SIG-M5 treated with dmso at 0.1 percent for 504 hours (cell line): ENCODE results near the gene ARIH1.
"Not testable (repeated sequence)": the region's sequence is repeated elsewhere in the genome, so short reads cannot be mapped to it uniquely, and the experiment has no call there.

ENCODE experiments used
- DNase-seq: peaks from one replicate; lab custom pipeline; 2025; ENCODE audit not compliant: unreplicated experiment; lab: John Stamatoyannopoulos, UW

The ARIH1 gene

DNA sequence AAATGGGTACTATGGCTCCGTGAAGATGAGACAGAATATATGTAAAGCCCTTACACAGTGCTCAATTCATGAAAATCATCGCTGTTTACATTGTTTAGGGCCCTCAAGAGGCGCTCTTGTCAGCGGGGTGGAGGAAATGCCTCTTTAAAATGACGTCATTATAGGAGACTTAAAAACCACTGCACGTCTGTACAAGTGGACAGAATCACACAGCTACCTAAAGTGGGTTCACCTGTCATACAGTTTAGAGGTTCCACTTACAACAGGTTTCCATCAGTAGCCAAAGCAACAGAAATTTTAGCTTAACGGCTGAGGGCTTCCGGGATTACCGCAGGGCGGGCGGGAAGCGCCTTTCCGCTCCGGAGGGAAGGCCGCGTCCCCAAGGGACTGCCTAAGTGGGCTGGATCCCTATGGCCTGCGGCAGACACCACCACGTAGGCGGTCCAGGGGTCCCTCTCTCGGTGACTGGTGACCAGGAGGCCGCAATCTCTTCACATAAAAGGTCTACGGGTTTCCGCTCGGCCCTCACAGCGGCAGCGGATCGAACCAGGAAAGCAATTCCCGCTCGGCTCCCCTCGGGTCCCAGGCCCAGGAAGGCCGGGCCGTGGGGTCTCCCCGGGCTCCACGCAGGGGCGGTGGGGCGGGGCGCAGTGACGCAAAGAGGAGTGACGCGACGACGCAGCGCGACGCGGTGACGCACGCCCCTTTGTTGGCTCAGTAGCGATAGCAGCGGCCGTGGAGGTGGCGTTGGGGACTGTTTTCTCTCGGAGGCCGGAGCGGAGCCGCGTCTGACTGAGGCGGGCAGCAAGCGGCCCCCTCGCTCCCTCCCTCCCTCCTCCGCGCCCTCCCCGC, at the start of gene ARIH1:
ARIH1 (plus strand) TSS at position 717 of the 852 bp plus-strand sequence. CDS start 310 bp downstream, outside the sequence.
- peak; percentile 90 for DNase-seq

DNA sequence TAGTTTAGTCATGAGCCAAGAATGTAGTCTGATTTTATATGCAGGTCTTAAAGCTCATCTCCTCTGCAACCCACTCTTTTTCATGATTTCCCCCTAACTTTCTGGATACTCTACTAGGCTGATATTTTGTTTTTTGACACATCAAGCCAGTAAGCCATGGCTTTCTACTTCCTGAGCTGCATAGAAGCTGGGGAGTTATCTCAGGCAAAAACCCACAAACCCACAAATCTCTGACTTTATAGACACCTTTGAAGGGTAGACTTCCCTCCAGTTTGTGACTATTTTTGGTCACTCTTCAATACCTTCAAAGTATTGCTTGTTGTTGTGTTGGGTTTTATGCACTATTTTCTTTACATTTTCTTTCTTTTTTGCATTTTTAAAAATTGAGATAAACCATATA, 47.4 kb upstream of the ARIH1 start:
- no peak for DNase-seq

GRCh38 chr15:72437650-72438316, 36.3 kb upstream of the ARIH1 start:
- DNase-seq: no peak

GRCh38 chr15:72442848-72443247, 31.3 kb upstream of the ARIH1 start:
- not testable (repeated sequence) for DNase-seq

GRCh38 chr15:72445426-72445825, 28.7 kb upstream of the ARIH1 start:
- DNase-seq: no peak

DNA sequence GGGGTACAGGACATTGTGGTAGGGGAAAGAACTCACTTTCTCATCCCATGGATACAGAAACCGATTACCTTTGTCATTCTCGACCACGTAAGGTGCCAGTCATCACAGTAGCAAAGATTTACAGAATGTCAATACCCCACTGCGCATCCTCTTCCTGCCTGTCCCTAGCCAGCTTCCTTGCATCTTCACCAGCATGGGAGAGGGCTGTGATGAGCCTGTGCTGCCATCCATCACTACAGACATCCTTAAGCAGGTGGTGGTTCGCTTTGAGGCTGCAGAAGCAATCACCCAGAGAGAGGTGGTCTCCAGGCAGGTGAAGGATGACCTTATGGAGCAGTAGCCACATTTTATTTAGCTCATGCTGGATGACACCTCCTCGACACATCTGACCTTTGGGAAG, 23.3 kb upstream of the ARIH1 start:
- no peak for DNase-seq

DNA sequence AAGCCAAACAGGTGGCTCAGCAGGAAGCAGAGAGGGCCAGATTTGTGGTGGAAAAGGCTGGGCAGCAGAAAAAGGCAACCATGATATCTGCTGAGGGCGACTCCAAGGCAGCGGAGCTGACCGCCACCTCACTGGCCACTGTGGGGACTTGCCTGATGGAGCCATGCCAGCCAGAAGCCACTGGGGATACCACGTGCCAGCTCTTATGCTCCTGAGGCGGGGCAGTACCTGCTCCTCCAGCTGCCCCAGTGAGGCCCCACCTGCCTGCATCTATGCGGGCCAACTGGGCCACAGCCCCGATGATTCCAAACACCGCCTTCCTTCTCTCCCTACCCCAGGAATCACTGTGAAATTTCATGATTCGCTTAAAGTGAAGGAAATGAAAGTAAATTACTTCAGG, 22.9 kb upstream of the ARIH1 start:
- no peak for DNase-seq

GRCh38 chr15:72456684-72457083, 17.4 kb upstream of the ARIH1 start:
- DNase-seq: no peak

- no peak for DNase-seq
Measured at GRCh38 chr15:72460402-72460801, 13.7 kb upstream of the ARIH1 start.

- DNase-seq: no peak
Measured at GRCh38 chr15:72463702-72464101, 10.4 kb upstream of the ARIH1 start.

DNA sequence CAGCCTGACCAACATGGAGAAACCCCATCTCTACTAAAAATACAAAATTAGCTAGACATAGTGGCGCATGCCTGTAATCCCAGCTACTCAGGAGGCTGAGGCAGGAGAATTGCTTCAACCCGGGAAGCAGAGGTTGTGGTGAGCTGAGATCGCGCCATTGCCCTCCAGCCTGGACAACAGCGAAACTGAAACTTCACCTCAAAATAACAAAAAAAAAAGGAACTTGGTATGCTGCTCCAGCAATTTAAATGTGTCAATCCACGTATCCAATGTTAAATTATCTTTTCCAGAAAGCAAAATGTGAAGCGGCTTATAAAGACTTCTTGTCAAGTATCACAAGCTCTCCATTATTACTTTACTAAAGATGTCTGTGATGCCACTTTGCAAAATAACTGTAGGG, 9.9 kb upstream of the ARIH1 start:
- DNase-seq: no peak

GRCh38 chr15:72468103-72468502, 6.0 kb upstream of the ARIH1 start:
- DNase-seq: no peak

DNA sequence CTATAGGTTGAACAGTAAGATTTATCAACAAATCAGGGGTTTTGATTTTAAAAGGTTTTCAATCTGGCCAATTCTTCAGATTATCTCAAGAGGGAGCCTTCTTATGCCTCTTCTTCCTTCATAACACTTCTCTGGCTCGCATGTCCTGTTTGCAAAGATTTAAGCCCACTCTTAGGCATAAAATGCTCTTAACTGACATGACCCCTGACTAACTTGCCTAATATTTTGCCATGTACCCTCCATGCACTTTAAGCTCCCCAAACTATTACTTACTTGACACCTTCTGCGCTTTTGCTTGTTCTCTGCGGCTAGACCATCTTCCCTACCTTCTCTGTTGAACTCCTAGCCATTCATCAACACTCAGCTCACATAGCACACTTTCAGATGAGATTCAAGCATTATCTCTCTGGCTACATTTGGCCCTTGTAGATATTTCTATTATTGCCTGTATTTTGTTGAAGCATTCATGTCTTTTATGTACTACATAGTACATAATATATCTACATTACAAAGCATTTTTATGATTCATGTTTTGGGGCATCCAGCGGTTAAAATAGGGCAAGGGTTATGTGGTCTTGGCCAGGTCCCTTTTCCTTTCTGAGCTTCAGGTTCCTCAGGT, 1.0 kb upstream of the ARIH1 start:
- DNase-seq: no peak

- no peak for DNase-seq
Measured at GRCh38 chr15:72474466-72474911, 359 bp downstream of the ARIH1 start.

DNA sequence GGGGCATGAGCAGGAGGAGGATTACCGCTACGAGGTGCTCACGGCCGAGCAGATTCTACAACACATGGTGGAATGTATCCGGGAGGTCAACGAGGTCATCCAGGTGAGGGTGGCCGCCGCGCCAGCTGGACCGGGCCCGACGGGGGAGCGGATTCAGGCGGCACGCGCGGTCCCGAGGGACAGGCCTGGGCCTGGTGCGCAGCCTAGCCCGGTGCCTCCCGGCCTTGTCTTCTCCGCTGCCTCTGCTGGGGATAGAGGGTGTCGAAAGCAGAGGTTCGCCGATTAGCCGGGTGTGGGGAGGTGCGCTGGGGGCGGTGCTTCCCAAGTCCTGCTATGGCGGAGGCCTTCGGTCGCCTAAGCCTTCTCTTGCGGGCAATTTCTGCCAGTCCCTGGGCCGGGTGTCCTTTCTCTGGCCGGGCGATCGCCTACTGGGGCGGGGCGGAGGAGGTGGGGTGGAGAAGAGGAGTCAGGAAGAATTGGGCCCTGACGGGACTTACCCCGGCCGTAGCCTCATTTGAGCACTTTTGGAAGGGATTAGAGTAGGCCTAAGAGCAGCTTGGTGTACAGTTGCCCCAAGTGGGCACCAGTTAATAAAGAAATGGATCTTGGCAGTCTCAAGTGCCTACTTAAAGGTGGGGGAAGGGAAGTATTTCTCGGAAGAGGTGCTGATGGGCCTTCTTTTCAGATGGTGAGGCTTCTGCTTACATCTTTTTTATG, 940 bp downstream of the ARIH1 start:
- peak; percentile 84 for DNase-seq

DNA sequence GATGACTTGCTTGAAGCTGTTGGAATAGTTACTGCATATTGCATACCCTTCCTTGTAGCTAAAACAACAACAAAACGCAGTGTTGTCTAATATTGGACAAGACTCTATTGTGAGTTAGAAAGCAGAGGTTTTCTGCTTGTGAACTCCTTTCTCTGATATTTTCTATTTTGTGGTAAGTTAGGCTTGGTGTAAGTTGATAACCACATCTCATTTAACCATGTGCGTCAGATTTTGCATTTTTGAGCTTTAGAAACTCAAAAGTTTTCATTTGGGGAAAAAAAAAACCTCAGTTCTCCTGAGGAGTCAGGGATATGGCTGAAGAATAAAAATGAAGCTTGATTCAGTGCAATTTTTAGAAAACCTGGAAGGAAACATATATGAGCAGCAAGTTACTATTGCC, 1.5 kb downstream of the ARIH1 start:
- no peak for DNase-seq

DNA sequence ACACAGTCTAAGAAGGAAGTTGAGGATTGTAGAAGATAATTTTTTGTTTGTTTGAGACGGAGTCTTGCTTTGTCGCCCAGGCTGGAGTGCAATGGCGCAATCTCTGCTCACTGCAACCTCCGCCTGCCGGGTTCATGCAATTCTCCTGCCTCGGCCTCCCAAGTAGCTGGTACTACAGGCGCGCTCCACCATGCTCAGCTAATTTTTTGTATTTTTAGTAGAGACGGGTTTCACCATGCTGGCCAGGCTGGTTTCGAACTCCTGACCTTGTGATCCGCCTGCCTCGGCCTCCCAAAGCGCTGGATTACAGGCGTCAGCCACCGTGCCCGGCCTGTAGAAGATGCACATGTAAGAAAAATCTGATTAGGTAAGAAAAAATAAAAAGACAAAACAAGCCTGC, 2.2 kb downstream of the ARIH1 start:
- DNase-seq: not testable (repeated sequence)

GRCh38 chr15:72481015-72481659, 7.0 kb downstream of the ARIH1 start:
- no peak for DNase-seq

GRCh38 chr15:72482275-72482674, 8.1 kb downstream of the ARIH1 start:
- peak; percentile 27 for DNase-seq

DNA sequence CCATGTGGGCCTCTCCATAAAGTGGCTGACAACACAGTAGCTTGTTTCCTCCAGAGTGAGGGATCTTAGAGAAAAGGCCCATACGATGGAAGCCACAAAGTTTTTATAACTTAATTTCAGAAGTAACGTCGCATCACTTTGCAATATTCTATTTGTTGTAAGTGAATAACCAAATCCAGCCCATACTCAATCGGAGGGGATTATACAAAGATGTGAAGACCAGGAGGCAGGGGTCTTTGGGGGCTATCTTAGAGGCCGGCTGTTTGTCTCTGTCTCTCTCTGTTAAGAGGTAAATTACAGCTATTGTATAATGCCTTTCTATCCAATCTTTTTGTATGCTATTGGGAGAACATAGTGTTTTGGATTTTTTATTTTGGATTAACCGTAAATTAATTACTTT, 9.1 kb downstream of the ARIH1 start:
- DNase-seq: no peak

- no peak for DNase-seq
Measured at GRCh38 chr15:72486144-72486543, 12.0 kb downstream of the ARIH1 start.
